WI38 (cell line): ENCODE data around the gene MAPK8IP1.

Experiments
- H3K4me3 ChIP-seq: 2 replicates; pipeline ENCODE4 v1.5.1; 2011; ENCODE audit warnings: low read depth, mild to moderate bottlenecking, control low read depth, low read length
- TF ChIP-seq, protein P1 (sequence below): IDR thresholded peaks from 2 replicates; pipeline ENCODE4 v1.5.1; 2012; ENCODE audit warnings: low read depth, mild to moderate bottlenecking, control low read depth, low read length

MAPK8IP1 gene

DNA sequence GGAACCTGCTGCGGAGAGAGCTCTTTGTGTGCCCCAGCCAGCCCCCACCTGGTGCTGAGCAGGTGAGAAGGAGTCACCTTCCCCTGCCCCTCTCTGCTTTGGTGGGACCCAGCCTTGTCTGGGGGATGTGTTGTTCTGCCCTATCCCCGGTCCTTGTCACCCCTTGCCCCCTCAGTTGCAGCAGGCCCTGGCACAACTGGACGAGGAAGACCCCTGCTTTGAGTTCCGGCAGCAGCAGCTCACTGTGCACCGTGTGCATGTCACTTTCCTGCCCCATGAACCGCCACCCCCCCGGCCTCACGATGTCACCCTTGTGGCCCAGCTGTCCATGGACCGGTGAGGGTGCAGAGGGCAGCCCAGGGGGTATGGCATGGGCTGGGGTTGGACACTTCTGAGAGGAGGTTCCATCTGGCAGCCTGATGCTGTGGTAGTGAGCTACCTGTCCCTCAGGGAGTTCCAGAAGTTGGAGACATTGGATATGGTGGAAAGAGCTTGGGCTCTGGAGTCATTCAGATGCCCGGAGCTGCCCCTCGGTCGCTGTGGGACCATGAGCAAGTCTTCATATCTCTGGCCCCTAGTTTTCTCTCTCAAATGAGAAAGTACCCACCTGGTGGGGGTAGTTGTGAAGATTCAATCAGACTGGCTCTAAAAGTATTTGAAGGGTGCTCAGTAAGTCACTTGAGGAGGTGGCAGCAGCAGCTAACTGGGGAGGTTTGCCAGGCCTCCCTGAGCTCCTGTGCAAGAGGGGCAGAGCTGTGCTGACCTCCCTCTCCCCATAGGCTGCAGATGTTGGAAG is 41.3 kb downstream of the MAPK8IP1 start:
- no peak overlapping the region for H3K4me3 ChIP-seq
- TF ChIP-seq, protein P1, sequence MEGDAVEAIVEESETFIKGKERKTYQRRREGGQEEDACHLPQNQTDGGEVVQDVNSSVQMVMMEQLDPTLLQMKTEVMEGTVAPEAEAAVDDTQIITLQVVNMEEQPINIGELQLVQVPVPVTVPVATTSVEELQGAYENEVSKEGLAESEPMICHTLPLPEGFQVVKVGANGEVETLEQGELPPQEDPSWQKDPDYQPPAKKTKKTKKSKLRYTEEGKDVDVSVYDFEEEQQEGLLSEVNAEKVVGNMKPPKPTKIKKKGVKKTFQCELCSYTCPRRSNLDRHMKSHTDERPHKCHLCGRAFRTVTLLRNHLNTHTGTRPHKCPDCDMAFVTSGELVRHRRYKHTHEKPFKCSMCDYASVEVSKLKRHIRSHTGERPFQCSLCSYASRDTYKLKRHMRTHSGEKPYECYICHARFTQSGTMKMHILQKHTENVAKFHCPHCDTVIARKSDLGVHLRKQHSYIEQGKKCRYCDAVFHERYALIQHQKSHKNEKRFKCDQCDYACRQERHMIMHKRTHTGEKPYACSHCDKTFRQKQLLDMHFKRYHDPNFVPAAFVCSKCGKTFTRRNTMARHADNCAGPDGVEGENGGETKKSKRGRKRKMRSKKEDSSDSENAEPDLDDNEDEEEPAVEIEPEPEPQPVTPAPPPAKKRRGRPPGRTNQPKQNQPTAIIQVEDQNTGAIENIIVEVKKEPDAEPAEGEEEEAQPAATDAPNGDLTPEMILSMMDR = no peak

DNA sequence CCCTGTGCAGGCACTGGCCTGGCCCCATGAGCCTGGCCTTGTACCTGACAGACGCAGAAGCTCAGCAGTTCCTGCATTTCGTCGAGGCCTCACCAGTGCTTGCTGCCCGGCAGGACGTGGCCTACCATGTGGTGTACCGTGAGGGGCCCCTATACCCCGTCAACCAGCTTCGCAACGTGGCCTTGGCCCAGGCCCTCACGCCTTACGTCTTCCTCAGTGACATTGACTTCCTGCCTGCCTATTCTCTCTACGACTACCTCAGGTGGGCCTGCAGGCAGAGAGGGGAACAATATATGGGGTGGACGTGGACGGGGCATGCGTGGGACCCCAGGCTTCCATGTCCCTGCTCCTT is 41.9 kb downstream of the MAPK8IP1 start:
- no peak overlapping the region for H3K4me3 ChIP-seq
- TF ChIP-seq, protein P1 = no peak

DNA sequence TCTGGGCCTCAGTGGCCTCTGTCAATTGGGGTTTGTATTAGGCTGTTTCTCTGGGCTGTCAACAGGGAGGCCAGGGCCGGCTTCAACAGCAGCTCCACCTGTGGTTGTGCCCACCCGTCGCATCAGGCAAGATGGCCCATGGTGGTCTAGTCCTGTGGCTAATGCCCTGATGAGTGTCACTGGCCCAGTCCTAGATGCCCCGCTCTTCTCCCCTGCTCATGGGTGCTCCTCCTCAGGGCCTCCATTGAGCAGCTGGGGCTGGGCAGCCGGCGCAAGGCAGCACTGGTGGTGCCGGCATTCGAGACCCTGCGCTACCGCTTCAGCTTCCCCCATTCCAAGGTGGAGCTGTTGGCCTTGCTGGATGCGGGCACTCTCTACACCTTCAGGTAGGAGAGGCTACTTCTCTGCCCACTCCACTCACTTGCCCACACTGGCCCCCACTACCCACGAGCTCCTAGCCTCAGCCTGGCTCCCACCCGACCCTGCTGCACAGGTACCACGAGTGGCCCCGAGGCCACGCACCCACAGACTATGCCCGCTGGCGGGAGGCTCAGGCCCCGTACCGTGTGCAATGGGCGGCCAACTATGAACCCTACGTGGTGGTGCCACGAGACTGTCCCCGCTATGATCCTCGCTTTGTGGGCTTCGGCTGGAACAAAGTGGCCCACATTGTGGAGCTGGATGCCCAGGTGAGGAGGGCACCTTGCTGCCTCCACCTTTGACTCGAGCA is 42.4 kb downstream of the MAPK8IP1 start:
- no peak overlapping the region for H3K4me3 ChIP-seq

DNA sequence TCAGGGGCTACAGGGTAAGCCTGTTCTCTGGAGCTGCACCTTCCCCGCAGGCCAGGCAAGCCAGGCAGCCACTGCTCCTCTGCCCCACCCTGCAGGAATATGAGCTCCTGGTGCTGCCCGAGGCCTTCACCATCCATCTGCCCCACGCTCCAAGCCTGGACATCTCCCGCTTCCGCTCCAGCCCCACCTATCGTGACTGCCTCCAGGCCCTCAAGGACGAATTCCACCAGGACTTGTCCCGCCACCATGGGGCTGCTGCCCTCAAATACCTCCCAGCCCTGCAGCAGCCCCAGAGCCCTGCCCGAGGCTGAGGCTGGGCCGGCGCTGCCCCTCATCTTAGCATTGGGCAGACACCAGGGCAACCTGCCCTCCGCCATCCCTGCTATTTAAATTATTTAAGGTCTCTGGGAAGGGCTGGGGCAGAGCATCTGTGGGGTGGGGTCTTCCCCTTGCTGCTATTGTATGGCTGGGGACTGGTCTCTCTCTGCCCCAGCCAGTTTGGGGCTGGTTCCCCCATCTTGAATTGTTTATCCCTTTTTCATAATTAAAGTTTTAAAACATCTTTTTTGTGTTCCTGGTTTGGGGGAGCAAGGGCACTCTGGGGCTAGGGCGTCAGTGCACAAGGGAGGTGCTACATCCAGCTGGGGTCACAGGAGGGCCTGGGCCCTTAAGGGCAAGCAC is 43.2 kb downstream of the MAPK8IP1 start:
- TF ChIP-seq, protein P1 = no peak
- no peak overlapping the region for H3K4me3 ChIP-seq

More for the DNA sequence above, 42.4 kb downstream of the MAPK8IP1 start:
- TF ChIP-seq, protein P1 = no peak

DNA sequence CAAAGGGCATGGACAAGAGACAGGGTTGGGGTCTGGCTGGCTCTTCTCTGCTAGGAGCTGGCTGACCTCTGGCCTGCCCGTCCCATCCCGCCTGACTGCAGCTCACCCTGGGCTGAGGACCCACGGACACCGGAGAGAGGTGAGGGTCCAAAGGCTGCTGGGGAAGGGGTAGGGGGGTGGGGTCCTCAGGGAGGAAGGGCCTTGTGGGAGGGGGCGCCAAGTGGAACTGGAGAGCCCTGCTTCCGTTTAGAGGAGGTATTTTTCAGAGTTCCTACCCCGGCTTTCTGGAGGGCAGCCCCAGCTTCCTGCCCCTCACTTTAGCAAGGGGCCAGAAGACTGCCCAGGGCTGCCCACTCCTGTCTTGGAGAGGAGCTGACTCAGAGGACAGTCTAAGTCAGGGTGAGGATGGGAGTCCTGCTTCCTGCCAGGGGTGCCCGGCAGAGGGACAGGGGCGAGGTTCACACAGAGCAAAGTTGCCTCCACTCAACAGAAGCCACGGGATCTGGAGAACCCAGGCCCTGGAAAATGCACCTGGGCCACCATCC is 44.1 kb downstream of the MAPK8IP1 start:
- H3K4me3 ChIP-seq = no peak overlapping the region
- TF ChIP-seq, protein P1 = no peak

DNA sequence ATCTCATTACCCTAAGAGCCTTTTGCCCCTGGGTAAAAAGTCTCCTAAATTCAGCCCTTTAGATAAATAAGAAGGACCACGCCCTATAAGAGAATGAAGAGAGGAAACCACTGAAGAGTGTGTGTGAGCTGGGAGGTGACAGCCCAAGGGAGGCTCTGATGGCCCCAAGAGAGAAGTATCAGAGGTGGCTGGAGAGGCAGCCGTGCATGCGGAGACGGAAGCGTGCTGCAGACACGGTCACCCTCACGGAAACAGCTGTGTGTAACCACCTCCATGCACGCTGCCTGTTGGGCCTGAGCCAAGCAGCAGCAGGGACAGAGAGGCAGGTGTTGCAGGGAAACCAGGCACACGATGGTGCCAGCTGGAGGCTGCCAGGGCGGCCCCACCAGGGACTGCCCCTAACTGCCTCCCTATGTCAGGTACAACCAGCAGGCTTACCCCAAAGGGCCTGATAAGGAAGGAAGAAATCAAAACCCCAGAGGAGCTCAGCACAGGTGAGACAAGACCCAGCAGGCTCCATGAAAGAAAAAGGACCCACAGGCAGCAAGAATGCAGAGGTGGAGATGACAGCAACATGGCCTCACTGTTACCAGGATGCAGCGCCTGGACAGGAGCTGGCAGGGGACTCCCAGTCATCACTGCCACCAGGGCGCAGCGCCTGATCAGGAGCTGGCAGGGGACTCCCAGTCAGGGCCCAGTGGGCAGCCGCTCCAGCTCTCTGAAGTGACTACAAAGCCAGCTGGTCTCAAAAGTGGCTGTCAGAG is 44.8 kb downstream of the MAPK8IP1 start:
- TF ChIP-seq, protein P1 = no peak
- no peak overlapping the region for H3K4me3 ChIP-seq
